HG03457 (cell line): ENCODE measurements around the gene SSPN.

Experiments
- ATAC-seq: cut with Tn5 transposase; IDR thresholded peaks from one replicate; pipeline ENCODE4 v1.9.1; 2021; ENCODE audit warnings: moderate number of reproducible peaks; ENCODE audit not compliant: unreplicated experiment

SSPN gene

GRCh38 chr12:26185532-26186320 is 9.6 kb upstream of the SSPN start:
- ATAC-seq: no peak

GRCh38 chr12:26187014-26187798 is 8.2 kb upstream of the SSPN start:
- ATAC-seq: no peak

DNA sequence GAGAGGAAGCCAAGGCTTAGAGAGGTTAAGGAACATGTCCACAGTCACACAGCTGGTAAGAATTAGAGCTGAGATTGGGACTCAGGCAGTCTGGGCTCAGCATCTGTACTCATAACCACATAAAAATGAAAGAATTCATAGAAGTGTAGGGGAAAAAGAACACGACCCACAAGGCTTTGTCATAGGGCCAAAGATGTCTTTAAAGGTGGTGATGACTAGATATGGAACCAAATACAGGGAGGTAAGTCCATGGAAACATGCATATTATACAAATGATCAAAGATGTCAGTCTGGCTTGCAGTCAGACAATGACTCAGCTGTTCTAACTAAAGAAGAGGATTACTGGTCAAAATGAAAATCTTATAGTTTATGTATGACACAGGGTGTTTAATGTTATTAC is 7.2 kb upstream of the SSPN start:
- ATAC-seq: no peak

- no peak for ATAC-seq
Observed at GRCh38 chr12:26188641-26189040, 6.7 kb upstream of the SSPN start.

- no peak for ATAC-seq
Observed at GRCh38 chr12:26192142-26192541, 3.2 kb upstream of the SSPN start.

GRCh38 chr12:26193539-26193938 is 1.8 kb upstream of the SSPN start:
- ATAC-seq: no peak

GRCh38 chr12:26195641-26196420 is 458 bp downstream of the SSPN start:
- ATAC-seq: no peak

DNA sequence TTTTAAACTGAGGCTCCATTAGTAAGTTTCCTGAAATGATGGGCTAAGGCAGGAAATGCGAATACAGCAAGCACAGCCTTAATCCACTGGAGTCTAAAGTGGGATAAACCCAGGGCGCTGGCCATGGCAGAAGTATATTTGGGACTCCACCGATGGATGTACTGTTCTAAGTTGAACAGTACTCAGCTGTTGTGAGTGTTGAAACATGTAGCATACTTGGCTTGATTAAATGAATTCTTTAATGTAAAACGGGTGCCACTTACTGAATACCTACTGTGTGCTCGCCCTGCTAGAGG is 996 bp downstream of the SSPN start:
- no peak for ATAC-seq

DNA sequence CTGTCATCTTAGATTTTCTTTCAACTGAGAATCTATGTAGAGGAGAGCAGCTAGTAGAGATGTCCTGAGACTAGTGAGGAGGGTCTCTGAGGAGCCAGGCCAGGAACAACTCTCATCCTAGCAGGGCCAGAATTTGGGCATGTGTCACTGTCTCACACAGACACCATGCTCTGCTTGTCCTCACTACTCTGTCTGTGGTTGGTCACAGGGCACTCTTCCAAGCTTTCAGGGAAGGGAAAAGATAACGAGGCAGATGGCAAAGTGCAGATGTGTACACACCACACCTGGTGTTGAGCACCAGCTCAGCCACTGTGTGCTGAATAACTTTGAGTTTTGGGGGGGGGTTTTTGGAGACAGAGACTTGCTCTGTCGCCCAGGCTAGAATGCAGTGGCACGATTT is 2.5 kb downstream of the SSPN start:
- no peak for ATAC-seq

- no peak for ATAC-seq
Observed at GRCh38 chr12:26198742-26199141, 3.4 kb downstream of the SSPN start.

DNA sequence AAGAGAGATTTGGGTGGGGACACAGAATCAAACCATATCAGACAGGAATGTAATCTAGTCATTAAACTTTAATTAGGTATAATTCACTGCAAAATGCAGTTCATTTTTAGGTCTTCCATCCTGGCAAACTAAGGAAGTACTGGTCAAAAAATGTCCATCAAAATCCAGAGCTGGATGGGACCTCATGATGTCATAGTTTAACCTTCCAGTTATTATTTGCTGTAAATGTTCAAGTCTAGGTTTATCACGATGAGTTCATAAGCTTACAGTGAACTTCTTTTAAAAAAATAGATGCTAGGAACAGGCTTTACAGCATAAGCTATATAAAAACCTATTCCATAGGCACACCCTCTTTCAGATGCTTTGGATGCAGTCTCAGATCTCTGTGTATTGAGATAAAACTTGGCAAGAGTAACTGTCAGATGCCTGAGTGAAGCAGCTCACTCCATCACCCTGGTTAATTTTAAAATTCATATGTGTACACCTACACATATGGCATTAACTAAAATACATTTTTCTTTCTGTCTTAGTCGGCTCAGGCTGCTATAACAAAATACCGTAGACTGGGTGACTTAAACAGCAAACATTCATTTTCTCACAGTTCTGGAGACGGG is 7.9 kb downstream of the SSPN start:
- no peak for ATAC-seq

GRCh38 chr12:26204612-26205289 is 9.4 kb downstream of the SSPN start:
- no peak for ATAC-seq

DNA sequence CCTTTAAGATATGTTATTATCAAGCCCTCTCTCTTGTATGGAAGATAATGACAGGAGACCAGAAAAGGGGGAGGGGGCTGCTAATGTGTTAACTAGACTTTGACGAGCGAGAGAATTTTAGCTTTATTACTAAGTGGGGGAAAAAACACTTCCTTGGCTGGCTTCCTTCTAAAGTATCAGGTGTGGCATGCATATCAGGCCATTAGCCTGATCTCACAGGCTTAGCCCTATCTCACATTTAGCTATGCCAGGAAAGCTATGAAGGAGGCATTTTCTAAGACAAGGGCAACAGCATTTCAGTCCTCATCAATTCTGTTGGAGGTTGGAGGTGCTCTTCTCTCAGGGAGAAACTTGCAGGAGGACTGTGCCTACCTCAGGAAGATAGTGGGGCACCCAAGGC is 9.9 kb downstream of the SSPN start:
- ATAC-seq: no peak

DNA sequence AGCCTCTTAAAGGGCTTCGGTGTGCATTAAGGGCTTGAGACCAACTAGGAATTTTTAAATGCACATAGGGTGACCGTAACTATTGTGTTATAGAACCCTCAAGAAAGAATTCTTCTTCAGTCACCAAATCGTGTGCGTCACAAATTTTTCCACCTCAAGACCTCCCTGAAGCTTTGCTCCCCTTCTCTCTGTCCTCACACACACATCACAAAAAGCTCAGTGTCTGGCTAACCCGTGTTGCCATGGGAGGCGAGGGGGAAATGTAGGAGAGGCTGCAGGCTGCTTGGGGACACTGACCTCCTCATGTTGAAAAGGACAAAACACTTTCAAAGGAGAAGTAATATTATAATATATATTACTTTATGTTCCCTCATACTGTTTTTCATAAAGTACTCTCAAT is 10.6 kb downstream of the SSPN start:
- ATAC-seq: no peak

- no peak for ATAC-seq
Observed at GRCh38 chr12:26211331-26211730, 16.0 kb downstream of the SSPN start.

- ATAC-seq: no peak
Observed at GRCh38 chr12:26212396-26212795, 17.0 kb downstream of the SSPN start.

- no peak for ATAC-seq
Observed at GRCh38 chr12:26212988-26213387, 17.6 kb downstream of the SSPN start.

DNA sequence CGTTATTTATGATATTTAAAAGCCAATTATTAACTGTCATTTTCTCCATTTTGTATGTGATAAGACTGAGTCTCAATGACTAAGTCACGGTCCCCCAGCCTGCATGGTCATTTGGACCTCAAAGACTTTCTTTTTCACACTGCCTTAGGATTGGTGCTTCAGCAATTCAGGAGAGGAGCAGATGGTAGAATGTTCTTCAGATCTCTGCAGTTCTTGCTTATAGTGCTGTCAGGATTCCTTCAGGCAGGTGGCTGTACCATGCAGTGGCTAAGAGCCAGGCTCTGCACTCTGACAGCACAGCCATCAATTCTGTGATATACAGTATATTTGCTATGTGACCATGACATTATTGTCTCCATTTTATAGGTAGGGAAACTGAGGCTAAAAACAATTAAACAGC is 18.7 kb downstream of the SSPN start:
- ATAC-seq: no peak

GRCh38 chr12:26219736-26220135 is 24.4 kb downstream of the SSPN start:
- ATAC-seq: no peak

DNA sequence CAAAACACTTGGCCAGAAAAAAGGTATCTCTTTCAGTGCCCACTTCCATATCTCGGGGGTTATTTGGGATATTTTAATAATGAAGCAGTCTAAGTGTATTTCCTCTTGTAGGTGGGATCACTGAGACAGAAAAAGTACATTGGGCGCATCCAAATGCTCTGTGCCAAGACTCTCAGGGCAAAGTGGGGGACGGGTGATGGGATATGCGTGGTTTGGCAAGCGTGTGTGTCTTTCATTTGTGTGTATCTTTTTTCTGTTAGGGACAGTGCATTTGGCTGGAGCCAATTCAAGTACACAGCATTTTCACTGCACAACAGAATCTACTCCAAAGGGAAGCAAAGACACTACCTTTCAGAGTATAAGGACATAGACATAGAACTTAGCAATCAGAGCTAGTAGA is 29.3 kb downstream of the SSPN start:
- ATAC-seq: no peak

DNA sequence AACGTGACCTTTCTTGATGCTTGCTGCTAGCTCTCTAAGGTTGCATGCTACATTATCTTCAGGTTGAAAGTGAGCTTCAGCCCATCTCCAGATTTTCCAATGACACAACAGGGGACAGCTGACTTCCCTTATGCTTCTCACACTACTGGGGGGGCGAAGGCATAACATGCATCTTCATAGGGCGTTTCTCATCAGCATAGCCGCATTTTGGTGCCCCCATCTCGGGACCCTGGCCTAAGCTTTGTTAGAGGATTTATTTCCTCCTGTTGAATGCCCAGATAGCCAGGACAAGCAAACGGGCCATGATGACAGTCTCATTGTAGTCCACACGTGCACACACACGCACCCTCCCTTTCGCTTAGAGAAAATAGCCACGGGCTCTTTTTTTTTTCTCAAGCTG is 30.7 kb downstream of the SSPN start:
- no peak for ATAC-seq
